Stimulated activated CD4-positive, alpha-beta T cell treated with anti-CD3 and anti-CD28 coated beads, Interleukin-12 subunit alpha, Interleukin-12 subunit beta, amount 100 ng/mL, for 48 hours (primary cell): Measurements from ENCODE around the gene HTR4.
"Not testable (repeated sequence)": the region's sequence is repeated elsewhere in the genome, so short reads cannot be mapped to it uniquely, and the experiment has no call there.

ENCODE experiments used
- DNase-seq, 3 donors: peaks; one replicate each; pipeline ENCODE4 v3.0.0-alpha.2; 2020; ENCODE audit warnings: low read depth in 2 of 3, low spot score in 1 of 3

The HTR4 gene

GRCh38 chr5:148653836-148654781, at the start of gene HTR4:
Gene HTR4, minus strand, starts transcription at chr5:148654527. Its CDS starts 17,513 bp downstream, at chr5:148637014.
- DNase-seq = no peak

DNA sequence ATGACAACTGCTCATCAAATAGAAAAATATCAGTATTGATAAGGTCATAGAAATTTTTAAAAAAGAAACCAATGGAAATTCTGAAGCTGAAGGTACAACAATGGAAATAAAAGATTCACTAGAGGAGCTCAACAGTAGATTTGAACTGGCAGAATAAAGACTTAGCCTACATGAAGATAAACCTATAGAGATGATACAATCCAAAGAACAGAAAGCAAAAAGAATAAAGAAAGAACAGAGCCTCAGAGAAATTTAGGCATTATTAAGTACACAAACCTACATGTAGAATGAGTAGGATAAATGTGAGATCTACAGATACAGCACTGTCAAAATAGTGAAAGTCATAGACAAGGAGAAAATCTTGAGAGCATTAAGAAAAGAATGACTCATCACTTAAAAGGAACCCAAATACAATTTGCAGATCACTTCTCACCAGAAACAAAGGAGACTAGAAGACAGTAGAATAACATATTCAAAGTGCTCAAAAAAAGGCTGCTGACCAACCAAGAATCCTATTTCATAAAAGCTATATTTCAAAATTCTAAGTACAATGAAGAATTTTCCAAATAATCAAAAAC, 47.8 kb upstream of the HTR4 start:
- DNase-seq = no peak

GRCh38 chr5:148699028-148699427, 44.7 kb upstream of the HTR4 start:
- DNase-seq = no peak

- no peak for DNase-seq
Observed at GRCh38 chr5:148697809-148698196, 43.5 kb upstream of the HTR4 start.

DNA sequence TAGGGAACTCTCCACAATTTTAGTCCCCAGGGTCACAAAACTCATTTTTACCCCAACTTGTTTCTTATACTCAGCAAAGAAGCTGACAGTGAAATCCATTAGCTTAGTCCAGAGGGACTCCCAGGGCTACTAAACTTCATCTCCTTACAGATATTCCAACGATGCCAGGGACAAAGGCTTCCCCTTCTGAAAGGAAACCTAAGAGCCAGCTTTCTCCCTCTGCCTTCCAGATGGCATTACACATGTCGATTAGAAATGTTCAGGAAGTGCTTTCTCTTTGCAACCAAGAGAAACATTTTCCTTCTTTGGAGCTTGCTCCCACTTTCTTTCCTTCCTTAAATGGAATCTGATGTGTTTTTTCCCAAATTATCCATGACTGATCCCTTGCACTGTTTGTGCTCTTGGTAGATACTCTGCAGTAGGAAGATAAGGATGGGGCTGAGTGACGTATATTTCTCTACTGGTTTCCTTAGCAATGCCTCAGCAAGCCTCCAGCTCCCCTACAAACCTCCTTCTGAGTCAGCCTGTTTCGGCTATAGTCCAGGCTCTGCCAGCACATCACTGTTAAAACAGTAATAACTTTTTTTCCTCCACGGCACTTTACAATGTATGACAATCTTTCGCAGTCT, 43.0 kb upstream of the HTR4 start:
- no peak for DNase-seq

GRCh38 chr5:148696187-148697036, 42.1 kb upstream of the HTR4 start:
- no peak for DNase-seq

- no peak for DNase-seq
Observed at GRCh38 chr5:148690945-148691344, 36.6 kb upstream of the HTR4 start.

- DNase-seq = no peak
Observed at GRCh38 chr5:148688787-148689186, 34.5 kb upstream of the HTR4 start.

DNA sequence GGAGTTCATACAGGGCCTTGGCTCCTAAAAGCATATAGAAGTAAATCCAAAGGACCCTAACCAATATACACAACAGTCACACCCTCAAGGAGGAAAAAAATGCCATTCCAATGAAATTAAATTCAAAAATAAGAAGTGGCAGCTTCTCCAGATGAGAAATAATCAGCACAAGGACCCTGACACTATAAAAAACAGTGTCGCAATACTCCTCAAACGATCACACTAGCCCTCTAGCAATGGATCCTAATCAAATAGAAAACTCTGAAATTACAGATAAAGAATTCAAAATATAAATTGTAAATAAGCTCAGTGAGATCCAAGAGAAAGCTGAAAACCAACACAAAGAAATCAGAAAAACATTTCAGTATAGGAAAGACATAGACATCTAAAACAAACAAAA, 33.5 kb upstream of the HTR4 start:
- no peak for DNase-seq

- DNase-seq = no peak
Observed at GRCh38 chr5:148687427-148687826, 33.1 kb upstream of the HTR4 start.

DNA sequence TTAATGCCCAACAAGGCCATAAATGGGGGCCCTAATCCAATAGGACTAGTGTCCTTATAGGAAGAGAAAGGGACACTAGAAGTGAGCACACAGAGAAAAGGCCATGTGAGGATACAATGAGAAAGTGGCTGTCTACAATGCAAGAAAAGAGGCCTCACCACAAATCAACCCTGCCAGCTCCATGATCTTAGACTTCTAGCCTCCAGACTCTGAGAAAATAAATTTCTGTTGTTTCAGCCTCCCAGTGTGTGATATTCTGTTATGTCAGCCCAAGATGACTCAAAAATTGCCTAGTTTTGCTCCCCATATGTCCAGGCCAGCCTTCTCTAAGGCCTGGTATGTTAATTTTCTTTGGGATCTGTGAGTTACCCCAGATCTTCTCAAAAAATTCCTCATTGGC, 32.3 kb upstream of the HTR4 start:
- DNase-seq = no peak

GRCh38 chr5:148685520-148686134, 31.3 kb upstream of the HTR4 start:
- no peak for DNase-seq

DNA sequence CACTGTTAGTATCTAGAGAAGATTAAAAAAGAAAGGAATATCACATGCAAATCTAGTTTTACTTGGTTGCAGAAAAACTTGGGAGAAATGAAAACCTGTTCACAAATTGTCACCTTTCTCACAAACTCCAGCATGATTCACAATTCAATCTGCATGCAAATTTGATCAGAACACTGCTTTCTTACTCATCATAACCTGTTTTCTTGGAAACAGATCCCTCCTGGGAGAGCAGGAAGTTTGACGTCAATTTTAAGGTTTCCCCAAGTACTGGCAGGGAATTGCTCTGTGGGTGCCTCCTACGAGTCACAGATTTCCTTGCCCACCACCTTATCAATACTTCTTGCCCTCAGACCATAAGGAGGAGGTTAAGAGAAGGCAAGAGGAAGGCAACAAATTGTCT, 30.2 kb upstream of the HTR4 start:
- no peak for DNase-seq

GRCh38 chr5:148683651-148684050, 29.3 kb upstream of the HTR4 start:
- DNase-seq = no peak

DNA sequence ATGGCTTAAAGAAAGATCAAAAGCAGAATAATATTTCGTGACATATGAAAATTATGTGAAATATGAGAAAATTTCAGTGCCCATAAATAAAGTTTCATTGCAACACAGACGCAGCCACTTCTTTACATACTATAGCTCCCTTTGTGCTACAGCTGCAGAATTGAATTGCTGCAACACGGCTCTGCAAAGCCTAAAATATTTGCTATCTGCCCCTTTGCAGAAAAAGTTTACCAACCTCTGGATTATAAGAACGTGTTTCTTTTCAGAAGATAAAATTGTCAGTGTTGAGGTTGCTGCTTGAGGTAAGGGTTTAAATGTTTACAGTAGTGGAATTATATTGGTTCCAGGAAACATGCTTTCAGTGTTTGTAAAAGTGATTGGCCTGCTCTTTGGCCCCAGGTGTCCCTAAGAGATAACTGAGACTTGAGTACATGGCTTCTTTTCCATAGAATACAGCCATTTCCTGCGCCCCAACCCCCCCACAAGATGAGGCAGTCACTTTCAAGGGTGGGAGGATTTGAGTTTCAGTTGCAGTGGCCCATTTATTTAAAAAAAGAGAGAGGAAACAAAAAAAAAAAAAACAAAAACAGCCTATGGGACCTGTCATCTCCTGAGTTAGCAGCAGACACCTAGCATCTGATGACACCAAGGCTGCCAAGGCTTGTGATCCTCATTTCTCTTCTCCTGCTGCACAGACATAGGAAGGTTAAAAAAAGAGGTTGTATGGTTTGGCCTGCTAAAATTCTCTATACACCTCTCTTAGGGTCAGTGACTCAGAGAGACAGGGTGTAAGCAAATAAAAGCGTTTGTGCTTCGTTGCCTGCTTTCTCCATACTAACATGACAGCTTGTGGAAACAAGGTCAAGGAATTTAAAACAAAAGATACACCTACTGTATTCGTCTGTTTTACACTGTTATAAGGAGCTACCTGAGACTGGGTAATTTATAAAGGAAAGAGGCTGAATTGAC, 28.0 kb upstream of the HTR4 start:
- DNase-seq = no peak

DNA sequence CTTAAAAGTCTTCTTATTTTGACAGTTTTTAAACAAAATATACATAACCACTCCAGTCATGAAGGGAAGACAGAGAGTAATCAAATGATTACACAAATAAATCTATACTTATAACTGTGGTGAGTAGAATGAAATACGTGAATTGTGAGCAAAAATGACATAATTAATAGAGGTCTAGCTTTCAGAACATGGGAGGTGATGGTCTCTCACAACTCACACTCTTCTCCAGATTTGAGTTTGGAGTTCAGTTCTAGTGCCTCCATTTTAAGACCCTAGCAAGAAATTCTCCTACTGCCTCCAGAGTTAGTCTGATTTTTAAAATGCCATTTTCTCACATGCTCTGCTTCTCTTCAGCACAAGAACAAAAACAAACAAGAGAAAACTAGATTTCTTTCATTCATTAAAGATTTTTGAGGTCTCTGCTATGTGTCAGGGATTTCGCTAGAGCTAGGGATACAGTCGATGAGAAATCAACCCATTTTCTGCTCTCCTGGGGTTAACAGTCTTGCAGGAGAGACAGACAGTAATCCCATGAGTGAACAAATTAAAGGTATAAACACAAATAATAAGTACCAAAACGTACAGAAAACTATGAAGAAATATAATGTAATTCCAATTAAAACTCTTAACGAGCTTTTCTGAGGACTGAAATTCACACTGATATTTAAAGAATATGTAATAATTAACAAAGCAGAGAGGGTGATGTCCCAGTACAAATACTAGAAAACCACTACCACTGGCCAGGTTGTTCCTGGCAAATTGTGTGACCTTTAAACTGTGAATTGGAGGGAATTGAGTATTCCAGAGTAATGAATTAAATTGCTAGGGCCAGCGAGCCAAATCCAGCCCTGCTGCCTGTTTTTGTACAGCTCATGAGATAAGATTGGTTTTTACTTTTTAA, 27.1 kb upstream of the HTR4 start:
- no peak for DNase-seq

DNA sequence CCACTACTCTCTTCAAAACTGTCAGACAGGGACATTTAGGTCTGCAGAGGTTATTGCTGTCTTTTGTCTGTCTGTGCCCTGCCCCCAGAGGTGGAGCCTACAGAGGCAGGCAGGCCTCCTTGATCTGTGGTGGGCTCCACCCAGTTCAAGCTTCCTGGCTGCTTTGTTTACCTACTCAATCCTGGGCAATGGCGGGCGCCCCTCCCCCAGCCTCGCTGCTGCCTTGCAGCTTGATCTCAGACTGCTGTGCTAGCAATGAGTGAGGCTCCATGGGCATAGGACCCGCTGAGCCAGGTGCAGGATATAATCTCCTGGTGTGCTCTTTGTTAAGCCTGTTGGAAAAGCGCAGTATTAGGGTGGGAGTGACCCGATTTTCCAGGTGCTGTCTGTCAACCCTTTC, 19.4 kb upstream of the HTR4 start:
- not testable (repeated sequence) for DNase-seq

- DNase-seq = no peak
Observed at GRCh38 chr5:148666353-148666752, 12.0 kb upstream of the HTR4 start.

DNA sequence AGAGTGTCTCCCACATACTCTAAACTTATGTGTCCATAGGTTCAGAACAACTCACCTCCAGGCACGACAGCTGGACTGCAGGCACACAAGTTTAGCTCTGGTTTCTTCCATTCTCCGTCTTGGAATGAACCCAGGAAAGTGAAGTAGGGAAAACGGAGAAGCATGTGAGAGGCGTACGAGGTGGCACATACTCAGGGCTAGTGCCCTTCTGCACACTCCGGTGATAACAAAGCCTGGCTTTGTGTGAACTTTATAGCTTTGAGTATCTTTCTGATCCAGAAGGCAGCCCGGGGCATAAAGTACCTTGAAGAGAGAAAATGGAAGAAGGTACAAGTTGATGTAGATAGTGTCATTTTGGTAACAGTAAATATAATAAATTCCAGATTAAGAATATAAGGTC, 11.1 kb upstream of the HTR4 start:
- no peak for DNase-seq
